ENCODE results near the gene NFX1.
"Not testable (repeated sequence)": the region's sequence is repeated elsewhere in the genome, so short reads cannot be mapped to it uniquely, and the experiment has no call there.

Gene NFX1

GRCh38 chr9:33306037-33306436 lies 15.7 kb downstream of the NFX1 start:
- in situ Hi-C loops (cut with HindIII; ENCODE audit: low sequenced_read_pairs), result no loop called here

- in situ Hi-C loops (cut with HindIII; ENCODE audit: low sequenced_read_pairs), result no loop called here
Measured at GRCh38 chr9:33307067-33307466, 16.8 kb downstream of the NFX1 start.

- in situ Hi-C loops (cut with HindIII; ENCODE audit: low sequenced_read_pairs), result no loop called here
Measured at GRCh38 chr9:33309903-33310302, 19.6 kb downstream of the NFX1 start.

- in situ Hi-C loops (cut with HindIII; ENCODE audit: low sequenced_read_pairs), result no loop called here
Measured at GRCh38 chr9:33310748-33311147, 20.4 kb downstream of the NFX1 start.

GRCh38 chr9:33311953-33312352 lies 21.6 kb downstream of the NFX1 start:
- in situ Hi-C loops (cut with HindIII; ENCODE audit: low sequenced_read_pairs), result no loop called here

- in situ Hi-C loops (cut with HindIII; ENCODE audit: low sequenced_read_pairs), result no loop called here
Measured at GRCh38 chr9:33315371-33315770, 25.1 kb downstream of the NFX1 start.

- in situ Hi-C loops (cut with HindIII; ENCODE audit: low sequenced_read_pairs), result not testable (repeated sequence)
Measured at GRCh38 chr9:33317136-33317535, 26.8 kb downstream of the NFX1 start.

- in situ Hi-C loops (cut with HindIII; ENCODE audit: low sequenced_read_pairs), result no loop called here
Measured at GRCh38 chr9:33318225-33318624, 27.9 kb downstream of the NFX1 start.

DNA sequence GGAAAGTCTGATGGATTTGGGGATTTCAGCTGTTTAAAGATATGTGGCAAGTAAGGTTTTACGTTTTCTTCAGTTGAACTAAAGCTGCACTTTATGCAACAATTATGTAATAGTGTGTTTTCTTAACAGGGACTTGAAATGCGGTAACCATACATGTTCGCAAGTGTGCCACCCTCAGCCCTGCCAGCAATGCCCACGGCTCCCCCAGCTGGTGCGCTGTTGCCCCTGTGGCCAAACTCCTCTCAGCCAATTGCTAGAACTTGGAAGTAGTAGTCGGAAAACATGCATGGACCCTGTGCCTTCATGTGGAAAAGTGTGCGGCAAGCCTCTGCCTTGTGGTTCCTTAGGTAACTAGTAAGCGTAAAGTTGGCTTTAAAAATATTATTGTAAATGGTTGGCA lies 28.5 kb downstream of the NFX1 start:
- in situ Hi-C loops (cut with HindIII; ENCODE audit: low sequenced_read_pairs), result no loop called here

- in situ Hi-C loops (cut with HindIII; ENCODE audit: low sequenced_read_pairs), result no loop called here
Measured at GRCh38 chr9:33320230-33320567, 29.9 kb downstream of the NFX1 start.

GRCh38 chr9:33320568-33321261 lies 30.4 kb downstream of the NFX1 start:
- in situ Hi-C loops (cut with HindIII; ENCODE audit: low sequenced_read_pairs), result no loop called here

DNA sequence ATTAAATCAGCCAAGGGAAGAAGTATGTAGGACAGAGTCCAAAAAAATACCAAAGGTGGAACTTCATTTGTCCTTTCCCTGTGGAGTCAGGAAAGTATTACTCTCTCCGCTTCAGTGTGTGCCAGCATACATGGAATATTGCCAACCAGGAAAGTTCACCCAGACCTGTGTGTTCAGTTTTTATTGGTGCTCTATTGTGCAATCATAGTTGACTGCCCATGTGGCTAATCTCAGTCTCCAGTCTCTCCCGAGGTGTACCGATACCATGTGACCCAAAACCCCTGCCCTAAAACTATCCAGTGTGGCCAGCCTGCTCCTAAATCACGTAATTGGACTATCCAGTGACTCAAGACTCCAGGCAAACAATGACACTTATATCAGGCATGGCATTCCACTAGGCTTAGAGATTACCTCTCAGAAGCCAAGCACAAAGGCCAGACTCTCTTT lies 38.8 kb downstream of the NFX1 start:
- in situ Hi-C loops (cut with HindIII; ENCODE audit: low sequenced_read_pairs), result no loop called here

DNA sequence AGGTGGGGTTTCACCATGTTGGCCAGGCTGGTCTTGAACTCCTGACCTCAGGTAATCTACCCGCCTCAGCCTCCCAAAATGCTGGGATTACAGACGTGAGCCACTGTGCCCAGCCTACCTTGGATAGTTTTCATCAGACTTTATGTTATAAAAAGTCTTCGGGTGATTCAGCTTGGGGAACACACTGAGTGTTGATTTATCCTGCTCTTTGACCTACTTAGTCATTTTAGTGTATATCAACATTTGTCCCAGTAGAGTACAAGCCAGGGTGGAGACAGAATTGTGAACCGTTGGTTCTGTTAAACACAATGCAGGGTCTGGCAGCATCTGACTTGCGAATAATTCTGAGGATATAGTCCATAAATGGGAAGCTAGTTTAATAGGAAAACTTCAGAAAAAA lies 39.7 kb downstream of the NFX1 start:
- in situ Hi-C loops (cut with HindIII; ENCODE audit: low sequenced_read_pairs), result no loop called here

DNA sequence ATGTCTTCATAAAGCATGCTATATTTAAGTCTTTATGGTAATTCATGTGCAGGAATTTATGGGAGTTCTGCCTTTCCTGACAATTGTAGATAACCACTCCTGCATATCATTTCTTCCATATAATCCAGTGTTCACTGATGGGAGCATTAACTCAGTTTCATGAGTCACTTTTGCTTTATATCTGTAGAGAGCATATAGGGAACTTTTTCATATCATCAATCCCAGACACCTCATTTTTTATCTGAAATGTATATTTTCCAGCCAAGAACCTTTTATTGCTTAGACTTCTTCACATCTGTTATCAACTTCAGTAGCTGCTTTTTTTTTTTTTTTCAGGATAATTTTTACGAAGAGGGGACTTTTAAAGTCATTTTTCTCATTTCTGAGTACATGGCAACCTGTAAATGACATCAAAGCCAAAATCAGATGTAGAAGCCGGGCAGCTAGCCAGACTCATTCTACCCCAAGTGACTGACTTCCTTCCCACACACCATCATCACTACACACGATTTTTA lies 41.1 kb downstream of the NFX1 start:
- in situ Hi-C loops (cut with HindIII; ENCODE audit: low sequenced_read_pairs), result no loop called here

DNA sequence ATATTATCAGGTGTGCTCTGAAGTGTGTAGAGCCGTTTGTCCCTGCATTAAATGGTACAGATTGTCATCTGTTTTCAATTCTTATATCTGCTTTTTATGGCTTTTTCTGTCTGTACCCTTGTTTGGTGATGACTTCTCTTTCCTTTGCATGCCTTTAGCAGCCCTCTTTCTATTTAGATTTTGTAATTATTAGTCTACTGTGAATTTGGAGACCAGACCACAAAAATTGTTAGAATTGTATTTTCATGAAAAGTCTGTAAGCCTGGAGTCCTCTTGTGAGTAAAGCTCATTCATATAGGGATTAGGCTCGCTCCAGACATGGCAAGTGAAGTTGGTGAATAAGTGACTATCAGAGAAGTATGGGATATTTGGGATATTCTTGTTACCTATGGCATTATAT lies 41.7 kb downstream of the NFX1 start:
- in situ Hi-C loops (cut with HindIII; ENCODE audit: low sequenced_read_pairs), result no loop called here

DNA sequence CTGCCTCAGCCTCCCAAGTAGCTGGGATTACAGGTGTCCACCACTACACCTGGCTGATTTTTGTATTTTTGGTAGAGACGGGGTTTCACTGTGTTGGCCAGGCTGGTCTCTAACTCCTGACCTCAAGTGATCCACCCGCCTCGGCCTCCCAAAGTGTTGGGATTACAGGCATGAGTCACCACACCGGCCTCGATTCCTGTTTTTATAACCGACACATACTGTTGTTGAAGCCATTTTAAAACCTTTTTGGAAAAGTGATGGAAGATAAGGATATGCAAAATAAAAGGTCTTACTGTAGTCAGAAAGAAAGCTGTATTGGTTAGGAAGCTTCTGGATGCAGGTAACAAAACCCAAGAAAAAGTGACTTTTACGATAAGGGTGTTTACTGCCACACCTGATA lies 42.6 kb downstream of the NFX1 start:
- in situ Hi-C loops (cut with HindIII; ENCODE audit: low sequenced_read_pairs), result not testable (repeated sequence)

GRCh38 chr9:33340186-33340585 lies 49.9 kb downstream of the NFX1 start:
- in situ Hi-C loops (cut with HindIII; ENCODE audit: low sequenced_read_pairs), result no loop called here

DNA sequence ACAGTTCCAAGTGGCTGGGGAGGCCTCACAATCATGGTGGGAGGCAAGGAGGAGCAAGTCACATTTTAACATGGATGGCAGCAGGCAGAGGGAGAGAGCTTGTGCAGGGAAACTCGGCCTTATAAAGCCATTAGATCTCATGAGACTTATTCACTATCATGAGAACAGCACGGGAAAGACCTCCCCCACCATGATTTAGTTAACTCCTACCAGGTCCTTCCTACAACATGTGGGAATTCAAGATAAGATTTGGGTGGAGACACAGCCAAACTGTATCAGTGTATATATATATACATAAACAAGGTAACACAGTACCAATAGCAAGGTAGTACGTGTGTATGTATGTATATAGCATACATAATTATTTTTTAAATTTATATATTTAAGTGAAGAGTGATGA lies 50.9 kb downstream of the NFX1 start:
- in situ Hi-C loops (cut with HindIII; ENCODE audit: low sequenced_read_pairs), result no loop called here

- in situ Hi-C loops (cut with HindIII; ENCODE audit: low sequenced_read_pairs), result no loop called here
Measured at GRCh38 chr9:33344145-33344544, 53.8 kb downstream of the NFX1 start.

DNA sequence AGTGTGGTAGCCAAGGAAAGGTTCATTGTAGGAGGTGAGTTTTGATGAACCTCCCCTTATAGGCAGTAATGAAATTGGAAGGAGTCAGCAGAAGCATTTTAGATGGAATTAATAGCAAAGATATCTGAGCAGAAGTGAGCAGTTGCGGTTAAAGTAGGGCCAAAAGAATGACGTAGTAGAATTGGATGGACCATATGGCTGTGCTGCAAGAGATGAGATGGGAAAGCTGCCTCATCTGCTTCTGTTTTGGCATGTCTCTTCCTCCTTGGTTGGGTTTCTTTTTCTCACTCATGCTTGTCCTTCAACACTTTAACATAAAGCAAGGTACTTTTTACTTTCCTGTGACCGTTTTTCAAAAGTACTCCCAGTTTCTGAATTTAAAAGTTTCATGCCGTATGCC lies 56.2 kb downstream of the NFX1 start:
- in situ Hi-C loops (cut with HindIII; ENCODE audit: low sequenced_read_pairs), result no loop called here

GRCh38 chr9:33348998-33349397 lies 58.7 kb downstream of the NFX1 start:
- in situ Hi-C loops (cut with HindIII; ENCODE audit: low sequenced_read_pairs), result no loop called here

DNA sequence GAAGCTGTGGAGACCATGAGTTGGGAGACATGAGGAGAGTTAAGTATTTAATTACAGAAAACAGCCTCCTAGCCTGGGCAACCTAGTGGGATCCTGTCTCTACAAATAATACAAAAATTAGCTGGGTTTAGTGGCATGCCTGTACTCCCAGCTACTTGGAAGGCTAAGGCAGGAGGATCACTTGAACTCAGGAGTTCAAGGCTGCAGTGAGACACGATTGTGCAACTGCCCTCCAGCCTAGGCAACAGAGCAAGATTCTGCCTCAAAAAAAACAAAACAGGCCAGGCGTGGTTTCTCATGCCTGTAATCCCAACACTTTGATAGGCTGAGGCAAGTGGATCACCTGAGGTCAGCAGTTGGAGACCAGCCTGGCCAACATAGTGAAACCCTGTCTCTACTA lies 59.4 kb downstream of the NFX1 start:
- in situ Hi-C loops (cut with HindIII; ENCODE audit: low sequenced_read_pairs), result no loop called here

GRCh38 chr9:33350310-33350709 lies 60.0 kb downstream of the NFX1 start:
- in situ Hi-C loops (cut with HindIII; ENCODE audit: low sequenced_read_pairs), result no loop called here

Measured in endothelial cell of hepatic sinusoid (primary cell).